Heart left ventricle (tissue), 13 donors: ENCODE data around the gene ATF1.

Experiments
- CTCF ChIP-seq, 12 donors: fragments of 200-600 bp; sonication (generic) in 4 of 12; IDR thresholded peaks; one replicate each; pipeline versions ENCODE4 v1.5.0 to v1.8.0; 2018 to 2022; ENCODE audit warnings: antibody characterized with exemption in 12 of 12, mild to moderate bottlenecking in 5 of 12
- POLR2A ChIP-seq, 2 donors: fragments of 450-650 bp; IDR thresholded peaks; one replicate each; pipeline ENCODE4 v1.6.1; 2017; ENCODE audit warnings: antibody characterized with exemption in 2 of 2, mild to moderate bottlenecking in 2 of 2, moderate library complexity in 2 of 2
- donor health status: ischemic (EF 13 %, LVEDD 7.1; RV severe dilation, severe dysfunction).
- donor health status: DM: no; HTN: yes; CAD: no.
- donor health status: DM: no; HTN: no; CAD: no.
- donor health status: ischemic (EF 25% LVEDD 6.9; RV normal size, moderate dysfunction).
- donor health status: ischemic (EF 25% LVEDD 5.7; RV mildly dilated, moderate dysfunction).
- donor health status: ischemic (EF 35%, LVEDD 5.7; RV mildly dilated, moderate dysfunction).
- donor health status: nonischemic (EF 11% LVEDD 7.7; RV severe dilation, severe dysfunction).
- donor health status: DM: yes; HTN: yes; CAD: no.
- donor health status: PGD.
- donor health status: ischemic (EF 29% LVEDD 5.4; RV normal size, mild dysfunction).
- donor health status: nonischemic (EF 23%, LVEDD 6.1; RV moderate dilation, normal function).

- TF ChIP-seq CTCF (IDR thresholded peaks at IDR 0.05) (no peak), POLR2A (IDR thresholded peaks at IDR 0.05) (no peak)
Measured at GRCh38 chr12:50776749-50777728, 13.1 kb downstream of the ATF1 start.
